Activated CD4-positive, alpha-beta T cell treated with anti-CD3 and anti-CD28 coated beads, Interleukin-2, Interleukin-6, amounts not matched to agents 100 ng/mL and 50 ng/mL, durations not matched to agents 16 hours and 8 hours (primary cell): ENCODE data around the gene PHF20.
A peak's percentile ranks its signal among the peaks of the same experiment; 100 is the strongest.
"Not testable (repeated sequence)": the region's sequence is repeated elsewhere in the genome, so short reads cannot be mapped to it uniquely, and the experiment has no call there.

Source experiments
- DNase-seq: peaks from one replicate; pipeline ENCODE4 v3.0.0-alpha.2; 2020

The PHF20 gene

GRCh38 chr20:35984382-35984781 is 212.6 kb downstream of the PHF20 start:
- DNase-seq: no peak

GRCh38 chr20:35985806-35986205 is 214.0 kb downstream of the PHF20 start:
- no peak for DNase-seq

GRCh38 chr20:35988910-35989463 is 217.2 kb downstream of the PHF20 start:
- no peak for DNase-seq

GRCh38 chr20:35991142-35991771 is 219.4 kb downstream of the PHF20 start:
- peak; percentile 17 for DNase-seq

- peak; percentile 76 for DNase-seq
Measured at GRCh38 chr20:35992713-35993335, 221.0 kb downstream of the PHF20 start.

GRCh38 chr20:35994994-35995453 is 223.2 kb downstream of the PHF20 start:
- peak; percentile 80 for DNase-seq

GRCh38 chr20:35996492-35996891 is 224.7 kb downstream of the PHF20 start:
- not testable (repeated sequence) for DNase-seq
